Muscle of leg (tissue), 11 donors: ENCODE measurements around the gene GLRB. TPM values are rescaled to one million over a fixed set of nuclear protein-coding genes. Genes with fewer than 3 reads are reported as not detected.
A peak's percentile ranks its signal among the peaks of the same experiment; 100 is the strongest.
"Not testable (repeated sequence)": the region's sequence is repeated elsewhere in the genome, so short reads cannot be mapped to it uniquely, and the experiment has no call there.

Source experiments
- DNase-seq: peaks from one replicate; pipeline ENCODE4 v3.0.0; 2013
- H3K27ac ChIP-seq: one replicate; pipeline ENCODE4 v1.5.1; 2013; ENCODE audit warnings: mild to moderate bottlenecking, low read length, control low read depth
- H3K27me3 ChIP-seq: one replicate; pipeline ENCODE4 v1.6.1; 2013; ENCODE audit warnings: low read length; ENCODE audit not compliant: control insufficient read depth, insufficient read depth
- H3K36me3 ChIP-seq: one replicate; pipeline ENCODE4 v1.6.1; 2013; ENCODE audit warnings: low read length; ENCODE audit not compliant: control insufficient read depth, insufficient read depth
- H3K4me1 ChIP-seq: one replicate; pipeline ENCODE4 v1.6.1; 2013; ENCODE audit warnings: low read length; ENCODE audit not compliant: control insufficient read depth, insufficient read depth
- H3K4me3 ChIP-seq: one replicate; pipeline ENCODE4 v1.5.1; 2013; ENCODE audit warnings: low read length, control low read depth
- H3K9me3 ChIP-seq: replicated peaks from 2 replicates; pipeline ENCODE4 v1.6.1; 2013; ENCODE audit warnings: low read depth, low read length; ENCODE audit not compliant: control insufficient read depth
- WGBS: methylation state at CpG from one replicate; pipeline ENCODE4 v1.1.5; 2013; ENCODE audit warnings: missing lambda C conversion rate; ENCODE audit not compliant: insufficient coverage; 5-methylcytosine and 5-hydroxymethylcytosine counted together
- polyA plus RNA-seq, 8 donors: library from polyadenylated mRNA; unstranded; fragments of 120-200 nt; gene quantifications; one replicate each; pipeline versions ENCODE4 v1.2.1 to v1.2.3, GENCODE V29; 2013; ENCODE audit warnings: inconsistent platforms in 1 of 8, low replicate concordance in 1 of 8; ENCODE audit not compliant: insufficient read length in 8 of 8, insufficient read depth in 1 of 8
- total RNA-seq: library from RNA; stranded (reverse); fragments of 120-200 nt; gene quantifications from one replicate; pipeline ENCODE4 v1.2.4, GENCODE V29; 2013

Gene GLRB
- total and polyA plus RNA-seq, 9 donors = 3.9 to 8.9 (median 7.2) TPM

DNA sequence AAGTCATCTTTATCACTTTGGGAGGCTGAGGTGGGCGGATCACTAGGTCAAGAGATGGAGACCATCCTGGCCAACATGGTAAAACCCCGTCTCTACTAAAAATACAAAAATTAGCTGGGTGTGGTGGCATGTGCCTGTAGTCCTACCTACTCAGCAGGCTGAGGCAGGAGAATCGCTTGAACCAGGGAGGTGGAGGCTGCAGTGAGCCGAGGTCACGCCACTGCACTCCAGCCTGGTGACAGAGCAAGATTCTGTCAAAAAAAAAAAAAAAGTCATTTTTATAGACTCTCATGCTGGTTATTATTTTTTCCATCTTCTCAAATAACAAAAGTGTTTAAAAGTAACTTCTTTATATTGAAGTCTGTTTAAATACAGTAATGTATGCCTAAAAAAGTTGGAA lies 17.1 kb upstream of the GLRB start:
- H3K4me3 ChIP-seq, H3K27ac ChIP-seq, H3K27me3 ChIP-seq, DNase-seq, H3K9me3 ChIP-seq, H3K4me1 ChIP-seq, H3K36me3 ChIP-seq: not testable (repeated sequence)
- WGBS = no CpG with 5 or more reads among the region's 5 CpGs

DNA sequence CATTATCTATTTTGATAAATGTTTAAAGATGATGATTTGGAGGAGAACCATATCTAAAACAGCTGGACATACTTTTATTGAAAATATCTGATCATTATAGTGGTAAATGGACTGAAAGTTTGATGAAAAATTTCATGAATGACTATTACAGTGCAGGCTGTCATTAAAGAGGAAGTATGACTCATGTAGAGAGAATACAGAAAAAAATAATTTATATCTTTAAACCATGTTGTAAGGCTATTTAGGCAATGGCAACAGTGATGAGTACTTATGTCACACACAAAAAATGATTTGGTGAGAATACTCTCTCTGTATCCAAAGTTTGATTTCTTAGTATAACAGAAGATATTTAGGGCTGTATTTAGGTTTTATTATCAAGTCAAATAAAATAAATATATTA lies 3.9 kb upstream of the GLRB start:
- Histone ChIP-seq H3K36me3 (no peaks in the 10 kb centered on the region), H3K27ac (no peak overlapping the region), H3K4me3 (no peak overlapping the region), H3K27me3 (peaks cover 7% of the 10 kb centered on the region), H3K4me1 (peaks cover 2% of the 10 kb centered on the region), H3K9me3 (no peaks in the 10 kb centered on the region)
- DNase-seq = no peak

DNA sequence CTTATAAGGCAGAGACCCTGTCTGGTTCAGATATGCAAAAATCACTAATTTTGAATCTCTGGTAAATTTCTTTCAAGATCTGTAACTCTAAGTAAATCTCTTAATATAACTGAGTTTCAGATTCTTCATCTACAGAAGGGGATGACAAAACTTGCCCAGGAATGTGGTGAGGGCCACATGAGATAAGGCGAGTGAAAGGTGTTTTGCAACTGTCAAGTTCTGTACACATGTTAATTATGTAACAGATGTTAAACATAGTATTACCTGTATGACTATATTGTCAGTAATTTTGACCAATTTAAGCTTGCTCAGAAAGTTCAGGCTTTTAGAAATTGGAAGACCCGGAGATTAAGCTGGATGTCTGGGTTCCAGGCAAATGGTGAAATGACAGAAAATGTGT lies 549 bp upstream of the GLRB start:
- Histone ChIP-seq H3K9me3 (no peaks in the 10 kb centered on the region), H3K4me1 (peaks cover 2% of the 10 kb centered on the region), H3K27me3 (peaks cover 7% of the 10 kb centered on the region), H3K27ac (no peak overlapping the region), H3K36me3 (no peaks in the 10 kb centered on the region), H3K4me3 (peak overlapping the region; percentile 39)
- no peak for DNase-seq
- 100% methylated on average over 1 of the region's 2 CpGs for WGBS

DNA sequence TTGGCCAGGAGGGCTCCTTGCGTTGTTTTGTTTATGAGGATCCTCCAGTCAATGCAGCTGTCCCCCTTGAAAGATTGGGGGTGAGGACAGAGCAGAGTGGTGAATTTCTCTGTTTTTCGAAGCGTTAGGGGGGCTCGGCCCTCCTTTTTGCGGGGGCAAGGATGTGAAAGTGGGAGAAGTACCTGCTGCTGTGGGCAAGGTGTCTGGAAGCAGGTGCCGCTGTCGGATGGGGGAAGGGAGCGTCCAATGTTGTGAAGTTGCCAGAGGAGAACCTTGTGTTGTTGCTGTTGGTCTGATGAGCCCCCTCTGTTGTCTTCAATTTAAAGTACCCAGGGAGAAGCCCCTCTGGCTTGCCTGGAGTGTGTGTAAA lies 613 bp downstream of the GLRB start:
- no peaks in the 10 kb centered on the region for H3K9me3 ChIP-seq
- no peak overlapping the region for H3K27ac ChIP-seq
- DNase-seq = peak; percentile 16
- H3K4me3 ChIP-seq = peak overlapping the region; percentile 61
- peaks cover 7% of the 10 kb centered on the region for H3K27me3 ChIP-seq
- 3% methylated on average over 4 of the region's 8 CpGs for WGBS
- H3K36me3 ChIP-seq = no peaks in the 10 kb centered on the region
- peaks cover 2% of the 10 kb centered on the region for H3K4me1 ChIP-seq

DNA sequence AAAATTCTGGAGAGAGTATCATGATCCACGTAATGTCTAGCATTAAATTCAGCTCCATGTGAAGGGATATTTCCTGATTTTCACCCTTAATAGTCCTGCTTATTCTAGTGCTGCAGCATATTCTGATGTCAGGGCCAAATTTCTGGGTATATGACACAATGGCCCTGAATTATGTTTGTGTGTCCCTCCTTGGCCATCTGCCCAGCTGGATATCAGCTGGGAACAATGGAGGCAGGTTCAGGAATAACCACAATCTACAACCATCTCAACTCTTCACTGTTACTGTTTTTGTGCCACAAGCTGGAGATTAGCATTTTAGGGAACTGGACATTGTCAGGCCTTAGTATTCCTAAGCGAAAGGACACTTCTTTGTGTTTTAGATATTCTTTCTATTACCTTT lies 3.5 kb downstream of the GLRB start:
- no peak for DNase-seq

DNA sequence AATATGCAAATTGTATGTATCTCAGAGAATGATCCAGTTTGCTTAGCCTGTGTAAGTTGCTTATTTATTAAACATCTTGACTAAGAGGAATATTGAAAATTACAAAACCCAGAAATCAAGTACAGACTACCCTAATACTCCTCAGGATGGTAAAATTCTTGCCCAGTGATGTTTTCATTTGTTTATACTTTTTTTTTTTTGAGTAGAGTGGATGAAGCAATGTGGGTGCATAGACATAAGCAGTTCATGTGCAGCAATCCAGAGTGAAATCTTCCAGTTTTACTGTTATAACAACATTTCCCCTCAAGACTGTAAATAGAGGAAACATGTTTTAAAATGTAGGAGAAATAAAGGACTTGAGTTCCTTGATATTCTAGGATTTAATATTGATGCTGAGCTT lies 4.7 kb downstream of the GLRB start:
- no peak overlapping the region for H3K27ac ChIP-seq
- no peak overlapping the region for H3K4me3 ChIP-seq
- DNase-seq = no peak
- peaks cover 4% of the 10 kb centered on the region for H3K27me3 ChIP-seq
- H3K36me3 ChIP-seq = no peaks in the 10 kb centered on the region
- no peaks in the 10 kb centered on the region for H3K9me3 ChIP-seq
- H3K4me1 ChIP-seq = peaks cover 1% of the 10 kb centered on the region

More for the DNA sequence above, 3.5 kb downstream of the GLRB start:
- Histone ChIP-seq H3K4me3 (no peak overlapping the region), H3K27me3 (peaks cover 7% of the 10 kb centered on the region), H3K27ac (no peak overlapping the region), H3K36me3 (no peaks in the 10 kb centered on the region), H3K4me1 (peaks cover 2% of the 10 kb centered on the region), H3K9me3 (no peaks in the 10 kb centered on the region)
- no CpG with 5 or more reads among the region's 2 CpGs for WGBS

DNA sequence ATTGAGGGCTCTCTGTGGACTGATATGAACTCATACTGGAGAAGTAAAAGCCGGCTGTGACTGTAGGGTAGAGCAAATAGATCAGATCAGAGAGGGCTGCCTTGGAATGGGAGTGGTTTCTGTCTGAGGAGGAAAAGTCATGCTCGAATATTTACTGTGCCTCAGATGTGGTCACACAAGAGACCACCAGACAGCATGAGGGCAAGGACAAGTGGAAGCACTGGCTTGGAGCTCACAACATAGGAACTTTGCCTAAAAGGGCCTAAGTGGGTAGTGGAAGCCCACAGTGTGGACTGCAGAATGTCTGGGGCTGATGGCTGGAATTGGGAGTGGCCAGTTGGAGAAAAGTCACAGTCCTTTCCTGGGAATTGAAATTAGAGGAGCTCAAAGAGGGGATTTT lies 19.8 kb downstream of the GLRB start:
- Histone ChIP-seq H3K4me3 (no peak overlapping the region), H3K4me1 (peaks cover 5% of the 10 kb centered on the region), H3K36me3 (no peaks in the 10 kb centered on the region), H3K27me3 (no peaks in the 10 kb centered on the region), H3K27ac (no peak overlapping the region), H3K9me3 (no peaks in the 10 kb centered on the region)
- 78% methylated on average over 2 of the region's 2 CpGs for WGBS
- no peak for DNase-seq

DNA sequence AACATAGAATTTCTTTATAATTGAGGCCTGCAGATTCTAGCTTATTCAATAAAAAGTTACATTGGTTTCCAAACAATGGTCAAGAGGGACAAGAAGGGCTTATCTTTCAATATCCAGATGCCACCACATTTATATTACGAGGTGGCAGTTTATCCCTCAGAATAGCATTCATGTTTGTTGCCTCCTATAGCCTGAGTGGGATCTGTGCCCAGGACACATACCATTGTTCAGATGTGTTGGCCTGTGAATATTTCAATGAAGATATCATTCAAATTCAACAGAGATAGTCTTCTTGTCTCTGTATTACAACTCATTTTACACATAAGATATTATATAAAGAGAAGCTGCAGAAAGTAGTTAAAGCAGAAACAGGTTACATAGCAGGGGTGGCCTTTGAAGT lies 20.5 kb downstream of the GLRB start:
- Histone ChIP-seq H3K27ac (no peak overlapping the region), H3K4me1 (peaks cover 5% of the 10 kb centered on the region), H3K4me3 (no peak overlapping the region), H3K9me3 (no peaks in the 10 kb centered on the region), H3K36me3 (no peaks in the 10 kb centered on the region), H3K27me3 (no peaks in the 10 kb centered on the region)
- DNase-seq = no peak
- WGBS = no CpG with 5 or more reads among the region's 1 CpG

DNA sequence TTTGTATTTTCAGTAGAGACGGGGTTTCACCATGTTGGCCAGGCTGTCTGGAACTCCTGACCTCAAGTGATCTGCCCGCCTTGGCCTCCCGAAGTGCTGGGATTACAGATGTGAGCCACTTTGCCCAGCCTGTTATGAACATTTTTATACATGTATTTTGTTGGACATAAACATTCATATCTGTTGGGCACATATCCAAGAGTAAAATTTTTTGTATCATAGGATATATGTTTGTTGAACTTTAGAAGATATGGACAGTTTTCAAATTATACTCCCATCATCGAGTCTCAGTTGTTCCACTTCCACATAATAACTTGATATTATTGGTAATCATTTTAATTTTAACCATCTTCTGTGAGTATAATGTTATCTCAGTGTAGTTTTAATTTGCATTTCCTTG lies 23.6 kb downstream of the GLRB start:
- Histone ChIP-seq H3K36me3 (no peaks in the 10 kb centered on the region), H3K4me3 (no peak overlapping the region), H3K9me3 (no peaks in the 10 kb centered on the region), H3K4me1 (peaks cover 5% of the 10 kb centered on the region), H3K27ac (no peak overlapping the region), H3K27me3 (no peaks in the 10 kb centered on the region)
- DNase-seq = no peak
- WGBS = 86% methylated on average over 1 of the region's 4 CpGs

DNA sequence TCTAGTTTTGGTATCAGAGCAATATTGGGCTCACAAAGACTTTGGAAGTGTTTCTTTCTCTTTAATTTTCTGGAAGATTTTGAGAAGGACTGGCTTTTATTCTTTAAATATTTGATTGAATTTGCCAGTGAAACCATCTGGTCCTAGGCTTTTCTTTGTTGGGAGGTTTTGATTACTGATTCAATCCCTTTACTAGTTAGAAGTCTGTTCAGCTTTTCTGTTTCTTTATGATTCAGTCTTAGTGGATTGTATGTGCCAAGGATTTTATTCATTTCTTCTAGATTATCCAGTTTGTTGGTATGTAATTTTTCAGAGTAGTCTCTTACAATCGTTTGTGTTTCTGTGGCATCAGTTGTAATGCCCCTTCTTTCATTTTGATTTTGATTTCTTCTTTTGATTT lies 28.6 kb downstream of the GLRB start:
- no CpG with 5 or more reads among the region's 1 CpG for WGBS

DNA sequence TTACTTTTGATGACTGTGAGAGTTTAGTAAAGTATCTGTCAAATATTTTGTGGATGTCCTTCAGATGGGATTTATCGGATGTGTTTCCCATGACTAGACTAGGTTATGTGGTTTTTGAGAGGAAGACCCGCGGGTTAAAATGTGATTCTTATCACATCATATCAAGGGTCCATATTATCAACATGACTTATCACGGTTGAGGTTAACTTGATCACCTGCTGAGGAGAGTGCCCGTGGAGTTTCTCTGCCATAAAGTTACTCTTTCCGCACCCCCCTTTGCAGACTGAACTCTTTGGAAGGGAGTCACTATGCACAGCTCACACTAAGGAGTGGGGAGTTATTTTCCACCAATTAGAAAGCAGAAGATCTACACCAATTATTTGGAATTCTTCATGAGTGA lies 38.7 kb downstream of the GLRB start:
- H3K36me3 ChIP-seq = no peaks in the 10 kb centered on the region
- H3K9me3 ChIP-seq = no peaks in the 10 kb centered on the region
- no CpG with 5 or more reads among the region's 6 CpGs for WGBS
- no peaks in the 10 kb centered on the region for H3K4me1 ChIP-seq
- H3K4me3 ChIP-seq = no peak overlapping the region
- no peaks in the 10 kb centered on the region for H3K27me3 ChIP-seq
- DNase-seq = no peak
- H3K27ac ChIP-seq = no peak overlapping the region

More for the DNA sequence above, 28.6 kb downstream of the GLRB start:
- Histone ChIP-seq H3K9me3 (no peaks in the 10 kb centered on the region), H3K27me3 (no peaks in the 10 kb centered on the region), H3K27ac (no peak overlapping the region), H3K36me3 (no peaks in the 10 kb centered on the region), H3K4me3 (no peak overlapping the region), H3K4me1 (no peaks in the 10 kb centered on the region)
- no peak for DNase-seq
